HL-60 (cell line): ENCODE results near the gene SOCS2.

Experiments used
- DNase-seq, 2 experiments: peaks; one replicate each; pipeline ENCODE4 v3.0.0-alpha.2; 2010 to 2020; ENCODE audit warnings: low read depth in 1 of 2, low spot score in 1 of 2
- H3K27ac ChIP-seq: fragments of 250-450 bp; sonication (Bioruptor Pico); replicated peaks from 2 replicates; pipeline ENCODE4 v1.5.1; 2020; ENCODE audit warnings: mild to moderate bottlenecking, moderate library complexity
- H3K27me3 ChIP-seq: fragments of 250-450 bp; sonication (Bioruptor Pico); 2 replicates; pipeline ENCODE4 v1.5.1; 2021; ENCODE audit warnings: mild to moderate bottlenecking, moderate library complexity; ENCODE audit not compliant: insufficient read depth, poor library complexity, severe bottlenecking
- H3K4me3 ChIP-seq: replicated peaks from 2 replicates; pipeline ENCODE4 v1.5.1; 2011; ENCODE audit warnings: mild to moderate bottlenecking, control low read depth, low read length; ENCODE audit not compliant: insufficient read depth
- GABPA ChIP-seq: IDR thresholded peaks from 2 replicates; pipeline ENCODE4 v1.6.1; 2012; ENCODE audit warnings: low read depth
- POLR2AphosphoS5 ChIP-seq: IDR thresholded peaks from 2 replicates; pipeline ENCODE4 v1.6.1; 2012; ENCODE audit warnings: low read depth
- REST ChIP-seq: IDR thresholded peaks from 2 replicates; pipeline ENCODE4 v1.6.1; 2012; ENCODE audit warnings: low read depth; ENCODE audit not compliant: insufficient replicate concordance
- SPI1 ChIP-seq: IDR thresholded peaks from 2 replicates; pipeline ENCODE4 v1.6.1; 2012; ENCODE audit warnings: low read depth, mild to moderate bottlenecking, borderline replicate concordance
- TF ChIP-seq, protein P1 (sequence below): IDR thresholded peaks from one replicate; pipeline ENCODE4 v1.5.1; 2011; ENCODE audit warnings: low read length, control low read depth, inconsistent platforms; ENCODE audit not compliant: insufficient read depth

SOCS2 gene

GRCh38 chr12:93547778-93548177, 24.7 kb upstream of the SOCS2 start:
- Histone ChIP-seq H3K4me3 (no peak overlapping the region), H3K27ac (no peak overlapping the region)
- TF ChIP-seq SPI1 (no peak), GABPA (no peak), REST (no peak), POLR2AphosphoS5 (no peak)
- TF ChIP-seq, protein P1, sequence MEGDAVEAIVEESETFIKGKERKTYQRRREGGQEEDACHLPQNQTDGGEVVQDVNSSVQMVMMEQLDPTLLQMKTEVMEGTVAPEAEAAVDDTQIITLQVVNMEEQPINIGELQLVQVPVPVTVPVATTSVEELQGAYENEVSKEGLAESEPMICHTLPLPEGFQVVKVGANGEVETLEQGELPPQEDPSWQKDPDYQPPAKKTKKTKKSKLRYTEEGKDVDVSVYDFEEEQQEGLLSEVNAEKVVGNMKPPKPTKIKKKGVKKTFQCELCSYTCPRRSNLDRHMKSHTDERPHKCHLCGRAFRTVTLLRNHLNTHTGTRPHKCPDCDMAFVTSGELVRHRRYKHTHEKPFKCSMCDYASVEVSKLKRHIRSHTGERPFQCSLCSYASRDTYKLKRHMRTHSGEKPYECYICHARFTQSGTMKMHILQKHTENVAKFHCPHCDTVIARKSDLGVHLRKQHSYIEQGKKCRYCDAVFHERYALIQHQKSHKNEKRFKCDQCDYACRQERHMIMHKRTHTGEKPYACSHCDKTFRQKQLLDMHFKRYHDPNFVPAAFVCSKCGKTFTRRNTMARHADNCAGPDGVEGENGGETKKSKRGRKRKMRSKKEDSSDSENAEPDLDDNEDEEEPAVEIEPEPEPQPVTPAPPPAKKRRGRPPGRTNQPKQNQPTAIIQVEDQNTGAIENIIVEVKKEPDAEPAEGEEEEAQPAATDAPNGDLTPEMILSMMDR: no peak

GRCh38 chr12:93549174-93549573, 23.3 kb upstream of the SOCS2 start:
- Histone ChIP-seq H3K27ac (no peak overlapping the region), H3K27me3 (no peaks in the 10 kb centered on the region), H3K4me3 (no peak overlapping the region)
- no peak for TF ChIP-seq GABPA
- TF ChIP-seq, protein P1: no peak
- no peak for TF ChIP-seq POLR2AphosphoS5
- TF ChIP-seq SPI1: no peak
- DNase-seq: no peak

More at GRCh38 chr12:93547778-93548177, 24.7 kb upstream of the SOCS2 start:
- DNase-seq: no peak
- H3K27me3 ChIP-seq: peaks cover 3% of the 10 kb centered on the region

- TF ChIP-seq, protein P1: no peak
- no peak for TF ChIP-seq POLR2AphosphoS5
- no peak for TF ChIP-seq GABPA
- TF ChIP-seq REST: no peak
- TF ChIP-seq SPI1: no peak
- H3K27ac ChIP-seq: no peak overlapping the region
- H3K4me3 ChIP-seq: no peak overlapping the region
- H3K27me3 ChIP-seq: no peaks in the 10 kb centered on the region
- DNase-seq: no peak
These were observed 21.5 kb upstream of the SOCS2 start for GRCh38 chr12:93550748-93551611.
